NOMO-1 treated with DMSO at 0.1 percent for 48 hours (cell line): ENCODE data around the gene IGHMBP2.
A peak's percentile ranks its signal among the peaks of the same experiment; 100 is the strongest.

Experiments
- DNase-seq: peaks from one replicate; lab custom pipeline; 2025; ENCODE audit not compliant: unreplicated experiment; lab: John Stamatoyannopoulos, UW

Gene IGHMBP2

DNA sequence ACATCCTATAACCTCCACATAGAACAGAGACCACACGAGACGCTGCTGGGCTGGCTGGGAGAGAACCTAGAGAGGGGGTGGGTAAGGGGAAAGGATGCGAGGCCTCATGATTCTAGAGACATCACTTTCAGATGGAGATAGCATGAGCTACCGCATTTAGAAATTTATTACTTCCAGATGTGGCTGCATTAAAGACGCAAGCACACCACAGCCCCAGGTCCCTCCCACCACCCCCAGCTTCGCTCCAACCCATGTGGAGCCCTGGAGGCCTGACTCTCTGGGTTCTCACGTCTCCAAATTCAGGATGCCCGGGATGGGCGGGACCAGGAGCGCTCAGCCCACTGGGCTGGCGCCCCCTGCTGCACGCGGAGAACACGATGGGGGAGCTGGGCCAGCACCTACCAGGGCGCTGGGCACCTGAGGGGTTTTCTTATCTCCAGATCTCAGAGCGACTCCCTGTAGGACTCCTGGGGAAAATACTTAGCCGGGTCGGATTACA lies 13.7 kb upstream of the IGHMBP2 start:
- DNase-seq, result no peak

DNA sequence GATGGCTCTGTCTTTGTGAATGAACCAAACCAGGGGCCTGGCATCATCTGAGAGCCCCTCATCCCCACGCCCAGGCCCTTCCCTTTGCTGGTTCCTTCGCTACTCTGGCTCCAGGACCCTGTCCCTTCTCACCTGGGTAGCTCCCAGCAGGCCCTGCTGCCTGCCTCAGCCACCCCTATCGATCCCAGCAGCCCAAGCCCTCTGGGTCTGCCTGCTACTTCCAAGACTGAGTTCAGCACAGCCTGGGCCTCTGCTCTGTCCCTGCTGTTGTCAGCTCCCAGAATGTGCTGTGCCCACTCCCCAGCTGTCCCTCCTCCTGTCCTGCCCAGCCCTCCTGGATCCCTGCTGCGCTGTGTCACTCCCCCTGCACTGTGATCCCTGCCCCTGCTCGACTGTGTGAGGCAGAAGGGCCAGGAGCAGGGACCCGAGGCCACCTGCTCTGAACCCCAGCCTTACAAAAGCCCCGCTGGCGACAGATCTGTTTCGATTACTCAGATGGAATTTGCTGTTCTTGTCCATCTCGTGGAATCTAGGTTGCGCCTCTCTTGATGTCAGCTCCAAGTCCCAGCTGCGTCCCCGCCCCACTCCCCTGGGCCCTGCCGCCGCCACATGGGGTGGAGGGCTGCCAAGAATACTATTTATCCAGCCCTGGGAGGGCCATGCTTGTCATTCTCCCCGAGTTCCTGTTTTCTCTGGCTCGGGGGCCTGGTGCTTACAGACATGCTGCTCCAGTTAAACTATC lies 13.0 kb upstream of the IGHMBP2 start:
- no peak for DNase-seq

DNA sequence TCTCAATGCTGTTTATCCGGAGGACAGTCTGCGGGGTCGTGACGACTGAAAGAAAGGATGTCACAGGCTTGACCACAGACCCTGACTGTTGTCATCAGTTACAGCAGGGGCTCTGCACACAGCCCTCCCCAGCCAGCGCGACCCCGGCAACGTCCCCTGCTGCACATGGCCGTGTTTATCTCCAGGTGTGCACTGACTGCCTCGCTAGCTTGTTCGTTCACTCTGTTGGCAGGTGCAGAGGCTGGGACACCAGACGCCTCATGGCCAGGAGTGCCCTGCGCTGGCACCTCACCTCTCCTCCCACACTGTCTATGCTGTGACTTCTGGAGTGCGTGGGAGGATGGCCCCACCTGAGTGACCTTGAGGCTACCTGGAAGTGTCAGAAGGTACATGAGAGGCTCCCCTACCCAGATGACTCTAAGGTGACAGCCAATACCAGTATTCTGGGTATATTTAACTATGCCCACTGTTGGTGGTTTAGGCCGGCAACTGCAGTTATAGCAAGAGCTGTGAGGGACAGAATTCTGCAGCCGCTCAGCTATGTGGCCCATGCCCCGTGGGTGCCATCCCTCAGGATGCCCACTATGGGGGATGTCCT lies 12.2 kb upstream of the IGHMBP2 start:
- DNase-seq, result no peak

DNA sequence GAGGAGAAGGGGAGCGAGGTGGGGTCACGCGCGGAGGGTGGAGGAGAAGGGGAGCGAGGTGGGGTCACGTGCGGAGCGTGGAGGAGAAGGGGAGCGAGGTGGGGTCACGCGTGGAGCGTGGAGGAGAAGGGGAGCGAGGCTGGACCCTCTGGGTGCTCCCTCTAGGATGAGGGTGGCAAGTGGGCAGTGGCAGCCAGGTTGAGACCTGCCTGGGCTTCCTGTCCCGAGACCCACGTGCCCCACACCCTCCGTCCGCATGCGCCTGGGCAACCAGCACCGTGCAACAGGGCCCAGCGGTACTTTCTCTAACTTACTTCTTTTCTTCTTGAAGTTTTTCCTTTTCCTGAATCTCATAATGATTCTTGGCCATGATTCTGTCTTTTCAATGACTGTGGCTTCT lies 11.1 kb upstream of the IGHMBP2 start:
- no peak for DNase-seq

DNA sequence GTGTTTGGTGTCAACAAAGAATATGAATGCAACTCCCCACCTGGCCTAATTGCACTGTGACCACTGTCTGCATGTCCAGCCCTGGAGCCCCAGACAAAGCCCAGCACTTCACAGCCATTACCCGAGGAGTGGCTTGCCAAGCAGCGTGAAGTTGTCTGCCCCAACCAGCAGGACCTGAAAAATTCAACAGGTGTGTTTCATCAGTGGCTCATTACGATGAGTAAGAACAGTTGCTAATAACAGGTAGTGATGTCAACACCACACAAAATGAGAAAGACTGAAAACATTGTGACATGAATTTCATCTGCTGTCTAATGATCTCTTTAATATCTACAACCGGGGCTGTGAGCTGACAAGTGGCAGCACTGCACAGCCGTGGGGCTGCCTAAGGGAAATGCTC lies 10.4 kb upstream of the IGHMBP2 start:
- DNase-seq, result no peak

DNA sequence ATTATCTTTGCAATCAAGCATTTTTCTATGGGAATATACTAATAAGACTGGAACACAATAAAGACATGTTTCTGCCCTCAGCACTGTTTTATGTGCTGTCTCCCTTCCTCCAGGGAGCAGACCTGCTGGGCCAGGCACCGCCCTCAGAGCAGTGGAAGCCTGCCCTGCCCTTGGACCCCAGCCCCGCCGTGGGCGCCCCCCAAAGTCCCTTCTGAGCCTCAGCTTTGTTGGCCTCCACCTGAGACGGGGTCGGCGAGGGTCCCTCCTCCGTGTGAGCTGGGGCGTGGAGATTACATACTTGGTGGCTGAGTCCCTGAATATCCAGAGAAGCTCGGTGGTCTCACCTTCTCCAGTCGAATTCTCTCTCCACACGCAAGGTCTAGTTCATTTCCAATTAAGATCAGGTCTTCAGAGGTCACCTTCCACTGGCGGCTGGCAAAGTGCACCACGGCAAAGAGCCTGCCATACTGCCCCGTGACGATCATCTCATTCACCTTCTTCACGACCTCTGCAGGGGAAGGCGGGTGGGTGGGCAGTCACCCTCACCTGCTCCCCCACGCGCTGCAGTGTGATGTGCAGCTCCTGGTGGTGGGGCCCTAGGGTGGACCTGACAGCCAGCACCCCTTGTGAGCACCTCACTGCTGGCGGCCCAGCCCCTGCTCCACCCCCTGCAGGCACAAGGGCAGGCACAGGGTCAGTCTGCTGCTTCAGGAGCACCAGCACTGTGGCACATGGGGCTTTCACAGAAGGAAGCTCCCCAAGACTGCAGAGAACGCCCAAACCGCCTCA lies 7.3 kb upstream of the IGHMBP2 start:
- no peak for DNase-seq

DNA sequence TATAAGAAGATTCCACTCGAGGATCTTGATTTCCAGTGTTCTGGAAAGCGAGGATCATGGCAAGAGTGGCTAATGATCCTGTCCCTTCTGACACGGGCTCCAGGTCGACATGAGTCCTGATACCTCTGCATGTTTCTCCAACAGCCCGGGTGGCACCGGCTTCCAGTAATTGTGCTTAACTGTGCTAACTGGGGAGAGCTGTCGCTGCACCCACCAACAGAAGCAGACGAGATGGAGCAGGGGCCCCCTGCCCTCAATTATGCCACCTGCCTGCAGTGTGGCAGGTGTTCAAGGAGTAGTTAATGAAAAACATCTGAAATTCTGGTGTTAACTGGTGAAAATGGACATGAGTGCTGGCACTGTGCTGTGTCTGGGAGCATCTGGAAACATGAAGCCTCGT lies 6.2 kb upstream of the IGHMBP2 start:
- no peak for DNase-seq

DNA sequence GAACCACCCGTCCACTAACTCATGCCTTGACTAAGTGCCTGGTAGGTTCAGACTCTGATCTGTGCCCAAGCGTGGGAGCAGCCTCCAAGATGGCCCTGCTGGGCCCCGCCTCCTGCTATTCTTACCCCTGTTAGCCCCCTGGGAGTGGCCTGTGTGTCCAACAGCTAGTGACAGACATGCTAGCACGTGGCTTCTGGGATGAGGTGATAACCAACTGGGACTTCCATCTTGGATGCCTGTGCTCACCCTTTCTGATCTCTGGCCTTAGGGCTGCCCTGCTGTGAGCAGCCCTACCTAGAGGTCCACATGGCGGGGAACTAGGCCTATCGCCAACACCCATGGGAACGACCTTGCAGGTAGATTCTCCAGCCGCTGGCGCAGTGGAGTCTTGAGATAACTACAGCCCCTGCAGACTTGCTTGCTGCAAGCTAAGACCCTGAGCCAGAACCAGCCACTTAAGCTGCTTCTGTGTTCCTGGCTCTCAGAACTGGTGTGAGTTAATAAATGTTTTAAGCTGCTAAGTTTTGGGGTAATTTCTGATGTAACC lies 2.8 kb upstream of the IGHMBP2 start:
- no peak for DNase-seq

DNA sequence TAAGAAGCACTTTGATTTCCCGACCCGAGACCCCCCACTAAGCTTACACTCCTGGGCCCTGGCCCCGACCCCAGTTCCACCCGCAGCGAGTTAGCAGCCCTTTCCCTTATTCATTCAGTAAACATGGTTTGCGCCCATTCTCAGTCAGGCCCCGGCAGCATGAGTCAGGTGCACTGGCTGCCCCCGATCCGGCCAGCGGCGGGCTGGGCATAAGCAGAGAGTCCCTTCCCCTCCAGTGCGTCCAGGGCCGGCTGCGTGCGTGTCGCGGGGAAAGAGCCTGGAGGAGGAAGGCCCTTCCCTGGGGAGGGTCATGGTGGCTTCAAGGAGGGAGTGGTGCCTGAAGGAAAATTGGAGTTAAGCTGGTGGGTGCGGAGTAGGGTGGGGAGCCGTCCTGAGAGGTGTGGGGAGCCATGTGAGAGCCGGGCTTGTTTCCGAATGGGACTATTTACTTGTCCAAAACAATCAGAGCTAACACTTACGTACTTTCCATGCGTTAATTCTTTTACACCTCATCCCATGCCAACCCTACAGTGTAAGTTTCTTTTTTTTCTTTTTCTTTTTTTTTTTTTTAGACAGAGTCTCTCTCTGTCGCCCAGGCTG lies 657 bp downstream of the IGHMBP2 start:
- peak; percentile 4 for DNase-seq

DNA sequence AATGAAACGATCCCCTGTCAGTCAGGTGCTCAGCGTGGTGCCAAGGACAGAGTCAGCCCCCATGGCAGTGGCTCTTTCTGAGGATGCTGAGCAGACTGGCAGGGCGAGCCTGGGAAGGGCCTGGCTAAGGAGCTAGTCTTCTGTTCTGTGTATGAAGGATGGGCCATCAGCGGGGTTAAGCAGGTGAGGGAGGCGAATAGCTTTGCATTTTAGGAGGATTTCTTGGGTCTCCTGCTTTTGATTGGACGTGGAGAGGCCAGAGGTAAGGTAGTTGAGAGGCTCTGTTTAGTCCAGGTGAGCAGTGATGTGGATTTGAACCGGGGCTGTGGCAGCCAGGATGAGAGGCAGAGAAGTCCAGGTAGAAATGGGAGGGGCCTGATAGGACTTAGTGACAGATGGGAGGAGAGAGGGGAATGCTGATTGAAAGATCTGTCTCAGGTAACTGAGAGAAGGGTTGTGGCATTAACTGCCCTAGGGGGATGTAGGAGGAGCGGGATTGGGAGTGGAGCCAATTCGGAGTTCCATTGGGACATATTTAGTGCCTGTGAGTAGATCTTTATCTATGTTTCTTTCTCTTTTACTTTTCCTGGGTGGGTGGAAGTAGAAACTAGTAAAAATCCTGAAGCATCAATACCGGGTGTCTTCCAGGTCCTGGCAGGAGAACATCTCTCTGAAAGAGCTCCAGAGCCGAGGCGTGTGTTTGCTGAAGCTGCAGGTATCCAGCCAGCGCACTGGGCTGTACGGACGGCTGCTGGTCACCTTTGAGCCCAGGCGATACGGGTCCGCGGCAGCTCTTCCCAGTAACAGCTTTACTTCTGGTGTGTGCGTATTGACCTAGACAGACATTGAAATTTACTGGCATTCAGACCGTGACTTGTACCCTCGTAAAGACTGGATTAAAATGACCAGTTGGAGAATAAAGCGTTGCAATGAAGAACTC lies 2.0 kb downstream of the IGHMBP2 start:
- no peak for DNase-seq

DNA sequence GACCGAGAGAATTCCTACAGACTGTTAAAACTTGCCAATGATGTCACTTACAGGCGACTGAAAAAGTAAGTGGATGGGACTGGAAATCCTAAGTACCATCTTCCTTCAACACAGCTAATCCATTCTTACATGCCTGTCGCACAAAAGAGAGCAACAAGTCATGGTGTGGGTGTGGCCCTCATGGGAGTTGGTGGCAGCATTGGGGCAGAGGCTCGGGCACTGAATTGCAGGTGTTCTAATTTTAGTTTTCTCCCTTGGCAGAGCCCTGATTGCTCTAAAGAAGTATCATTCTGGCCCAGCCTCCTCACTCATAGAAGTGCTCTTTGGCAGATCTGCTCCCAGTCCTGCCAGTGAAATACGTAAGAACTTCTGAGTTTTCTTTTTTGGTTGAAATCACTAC lies 4.6 kb downstream of the IGHMBP2 start:
- no peak for DNase-seq

DNA sequence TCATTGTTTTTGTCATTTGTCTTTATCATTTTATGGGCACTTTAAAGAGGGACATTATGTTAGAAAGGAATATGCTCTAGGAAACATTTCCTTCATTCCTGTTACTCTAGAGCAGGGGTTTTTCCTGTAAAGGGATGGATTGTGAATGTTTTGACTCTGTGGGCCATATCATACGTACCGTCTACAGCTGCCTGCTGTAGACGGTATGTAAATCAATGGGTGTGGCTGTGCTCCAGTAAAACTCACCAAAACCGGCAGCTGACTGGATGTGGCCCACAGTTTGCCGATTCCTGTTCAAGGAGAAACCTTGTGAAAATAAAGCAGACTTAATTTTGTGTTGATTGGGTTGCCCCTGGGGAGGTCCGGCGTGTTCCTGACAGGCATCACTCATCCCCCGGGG lies 7.3 kb downstream of the IGHMBP2 start:
- no peak for DNase-seq

DNA sequence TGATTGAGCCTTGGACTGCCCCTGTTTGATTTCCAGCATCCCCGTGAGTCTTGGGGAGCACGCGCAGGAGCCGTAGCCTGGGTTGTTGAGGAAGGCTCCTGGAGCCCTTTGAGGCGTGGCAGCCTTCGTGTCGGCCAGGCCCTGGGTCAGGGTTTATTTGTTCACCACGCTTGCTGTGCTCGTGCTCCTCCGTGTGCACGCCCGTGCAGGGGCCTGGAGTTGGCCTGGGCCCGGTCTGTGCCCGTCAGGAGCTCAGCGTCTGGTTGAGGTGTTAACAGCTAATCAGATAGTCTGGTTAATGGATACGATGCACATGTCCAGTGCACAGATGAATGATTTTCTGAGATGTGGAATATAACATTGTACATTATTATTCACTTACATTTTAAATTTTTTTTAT lies 8.0 kb downstream of the IGHMBP2 start:
- no peak for DNase-seq

DNA sequence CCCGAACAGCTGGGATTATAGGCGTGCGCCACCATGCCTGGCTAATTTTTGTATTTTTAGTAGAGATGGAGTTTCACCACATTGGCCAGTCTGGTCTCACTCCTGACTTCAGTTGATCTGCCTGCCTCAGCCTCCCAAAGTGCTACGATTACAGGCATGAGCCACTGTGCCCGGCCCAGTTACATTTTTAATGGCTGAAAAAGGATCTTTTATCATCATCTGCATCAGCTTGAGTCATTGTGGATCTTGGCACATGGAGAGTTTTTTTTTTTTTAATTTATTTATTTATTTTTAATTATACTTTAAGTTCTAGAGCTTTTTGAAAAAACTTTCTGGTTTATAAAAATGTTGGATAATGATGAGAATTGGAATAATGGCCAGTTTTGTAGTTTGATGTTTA lies 8.6 kb downstream of the IGHMBP2 start:
- no peak for DNase-seq

DNA sequence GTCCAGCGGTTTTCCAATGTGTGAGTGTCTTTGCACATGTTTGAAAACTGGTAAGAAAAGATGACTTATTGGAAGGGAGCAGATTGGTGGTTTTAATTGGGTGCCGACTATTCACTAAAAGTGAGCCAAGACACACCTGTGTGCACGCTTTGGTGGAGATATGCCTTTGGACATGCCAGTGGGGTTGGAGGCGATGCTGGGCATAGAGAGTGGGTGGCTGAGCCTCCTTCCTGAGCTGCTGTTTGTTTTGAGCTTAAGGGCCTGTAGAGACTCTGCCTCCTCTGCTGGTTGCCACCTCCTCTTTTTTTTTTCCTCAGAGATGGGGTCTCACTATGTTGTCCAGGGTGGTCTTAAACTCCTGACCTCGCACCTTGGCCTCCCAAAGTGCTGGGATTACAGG lies 9.5 kb downstream of the IGHMBP2 start:
- no peak for DNase-seq

DNA sequence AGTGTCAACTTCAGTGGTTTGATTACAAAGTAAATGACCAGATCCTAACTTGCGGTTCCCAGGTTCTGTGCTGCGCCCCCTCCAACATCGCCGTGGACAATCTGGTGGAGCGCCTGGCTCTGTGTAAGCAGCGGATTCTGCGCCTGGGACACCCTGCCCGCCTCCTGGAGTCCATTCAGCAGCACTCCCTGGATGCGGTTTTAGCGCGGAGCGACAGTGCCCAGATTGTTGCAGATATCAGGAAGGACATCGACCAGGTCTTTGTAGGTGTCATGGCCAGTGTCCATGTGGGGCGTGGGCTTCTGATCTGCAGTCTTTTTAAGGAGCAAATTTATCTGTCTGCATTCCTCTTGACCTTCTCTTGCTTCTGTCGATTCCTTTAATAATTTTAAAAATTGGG lies 11.1 kb downstream of the IGHMBP2 start:
- no peak for DNase-seq

DNA sequence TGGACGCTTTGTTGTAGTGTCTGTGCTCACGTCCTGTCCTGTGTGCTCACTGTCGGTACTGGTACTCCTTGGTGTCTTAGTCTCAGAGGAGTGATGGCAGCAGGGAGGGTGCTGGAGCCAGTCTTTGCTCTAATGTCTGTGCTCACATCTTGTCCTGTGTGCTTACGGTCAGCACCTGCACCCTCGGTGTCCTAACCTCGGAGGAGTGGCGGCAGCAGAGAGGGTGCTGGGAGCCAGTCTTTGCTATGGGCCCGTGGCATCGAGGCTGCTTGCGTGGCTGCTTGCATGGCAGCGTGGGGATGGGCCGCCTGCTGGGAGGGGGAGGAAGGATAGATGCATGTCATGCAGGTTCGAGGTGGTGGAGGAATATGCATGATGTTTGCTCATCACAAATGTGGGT lies 12.7 kb downstream of the IGHMBP2 start:
- no peak for DNase-seq

DNA sequence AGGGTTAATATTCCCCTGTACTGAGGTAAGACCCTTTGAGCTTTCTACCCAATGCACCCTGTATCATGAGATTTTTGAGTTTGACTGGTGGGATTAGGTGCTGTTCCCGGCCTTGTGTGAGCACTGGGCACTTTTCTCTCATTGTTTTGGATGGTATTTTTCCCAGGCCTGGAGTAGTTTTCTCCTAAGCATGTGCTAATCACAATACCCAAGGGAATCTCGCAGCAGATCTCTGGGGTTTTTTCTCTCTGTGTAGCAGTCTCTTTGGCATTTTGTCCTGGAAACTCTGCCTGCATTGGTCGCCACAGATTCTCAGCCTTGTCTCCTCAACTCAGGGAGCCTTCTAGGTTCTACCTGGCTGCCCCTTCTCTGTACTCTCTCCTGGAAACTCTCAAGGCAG lies 19.9 kb downstream of the IGHMBP2 start:
- DNase-seq, result no peak

DNA sequence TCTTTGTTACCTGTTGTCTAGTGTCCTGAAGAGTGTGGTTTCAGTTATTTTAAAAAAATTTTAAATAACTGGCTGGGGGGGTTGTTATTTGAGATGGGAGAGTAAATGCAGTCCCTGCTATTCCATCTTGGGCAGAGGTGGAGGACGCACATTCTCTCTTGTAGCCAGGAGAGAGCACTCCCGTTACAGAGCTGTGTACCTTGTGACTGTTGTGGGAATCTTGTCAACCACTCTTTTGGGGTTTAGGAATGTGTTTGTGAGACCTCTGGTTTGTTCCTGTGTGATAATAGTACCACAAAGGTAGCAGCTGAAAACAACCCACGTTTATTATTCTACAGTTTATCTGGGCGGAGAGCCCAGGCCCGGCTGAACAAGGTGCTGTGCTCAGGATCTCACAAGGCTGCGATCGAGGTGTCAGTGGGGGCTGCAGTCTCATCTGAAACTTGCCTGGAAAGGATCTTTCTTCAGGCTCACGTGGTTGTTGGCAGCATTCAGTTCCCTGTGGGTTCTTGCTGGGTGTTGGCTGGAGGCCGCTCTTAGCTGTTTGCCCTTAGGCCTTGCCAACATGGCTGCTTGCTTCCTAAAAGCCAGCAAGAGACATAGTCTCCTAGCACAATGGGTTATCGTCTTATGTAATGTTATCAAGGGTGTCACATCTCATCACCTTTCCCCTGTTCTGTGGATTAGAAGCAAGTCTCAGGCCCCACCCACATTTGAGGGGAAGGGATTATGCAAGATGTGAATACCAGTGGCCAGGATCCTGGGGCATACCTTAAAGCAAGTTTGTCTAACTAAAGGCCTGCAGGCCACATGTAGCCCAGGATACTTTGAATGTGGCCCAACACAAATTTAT lies 20.6 kb downstream of the IGHMBP2 start:
- DNase-seq, result no peak
